ENCODE data around the gene SEZ6L2.
"Not testable (repeated sequence)": the region's sequence is repeated elsewhere in the genome, so short reads cannot be mapped to it uniquely, and the experiment has no call there.

The SEZ6L2 gene

DNA sequence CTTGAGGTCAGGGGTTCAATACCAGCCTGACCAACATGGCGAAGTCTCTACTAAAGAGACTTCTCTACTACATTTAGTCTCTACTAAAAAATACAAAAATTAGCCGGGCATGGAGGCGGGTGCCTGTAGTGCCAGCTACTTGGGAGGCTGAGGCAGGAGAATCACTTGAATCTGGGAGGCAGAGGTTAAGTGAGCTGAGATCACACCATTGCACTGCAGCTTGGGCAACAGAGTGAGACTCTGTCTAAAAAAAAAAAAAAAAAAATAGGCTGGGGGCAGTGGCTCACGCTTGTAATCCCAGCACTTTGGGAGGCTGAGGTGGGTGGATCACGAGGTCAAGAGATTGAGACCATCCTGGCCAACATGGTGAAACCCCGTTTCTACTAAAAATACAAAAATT is 10.5 kb upstream of the SEZ6L2 start:
- not testable (repeated sequence) for DNase-seq

DNA sequence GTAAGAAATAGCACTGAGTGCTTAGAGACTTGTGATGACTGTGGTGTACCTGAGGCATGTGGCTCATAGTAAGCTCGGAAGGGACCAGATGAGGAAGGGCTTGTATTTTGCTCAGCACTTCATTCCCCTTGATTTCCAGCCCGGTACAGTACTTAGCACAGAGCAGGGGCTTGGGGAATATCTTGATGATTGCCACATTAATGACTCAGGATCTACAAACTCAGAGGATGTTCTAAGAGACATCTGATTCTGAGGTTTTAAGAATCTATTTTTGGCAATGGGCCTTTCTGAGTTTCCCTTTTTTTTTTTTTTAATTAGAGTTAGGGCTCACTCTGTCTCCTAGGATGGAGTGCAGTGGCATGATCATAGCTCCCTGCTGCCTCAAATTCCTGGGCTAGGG is 10.0 kb upstream of the SEZ6L2 start:
- no peak for DNase-seq

DNA sequence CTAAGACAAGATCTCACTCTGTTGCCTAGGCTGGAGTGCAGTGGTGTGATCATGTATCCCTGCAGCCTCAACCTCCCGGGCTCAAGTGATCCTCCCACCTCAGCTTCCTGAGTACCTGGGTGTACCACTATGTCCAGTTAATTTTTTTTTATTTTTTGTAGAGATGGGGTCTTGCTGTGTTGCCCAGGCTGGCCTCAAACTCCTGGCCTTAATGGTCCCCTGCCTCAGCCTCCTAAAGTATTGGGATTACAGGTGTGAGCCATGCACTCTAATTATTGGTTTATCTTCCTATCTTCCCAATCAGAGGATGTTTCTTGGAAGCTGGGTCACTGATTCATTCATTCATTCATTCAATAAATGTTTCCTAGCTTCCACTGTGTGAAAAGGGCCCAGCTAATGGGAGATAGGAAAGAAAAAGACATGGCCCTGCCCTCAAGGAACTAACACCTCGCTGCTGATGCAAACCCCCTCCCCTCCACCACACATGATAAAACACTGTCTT is 9.4 kb upstream of the SEZ6L2 start:
- DNase-seq: no peak

DNA sequence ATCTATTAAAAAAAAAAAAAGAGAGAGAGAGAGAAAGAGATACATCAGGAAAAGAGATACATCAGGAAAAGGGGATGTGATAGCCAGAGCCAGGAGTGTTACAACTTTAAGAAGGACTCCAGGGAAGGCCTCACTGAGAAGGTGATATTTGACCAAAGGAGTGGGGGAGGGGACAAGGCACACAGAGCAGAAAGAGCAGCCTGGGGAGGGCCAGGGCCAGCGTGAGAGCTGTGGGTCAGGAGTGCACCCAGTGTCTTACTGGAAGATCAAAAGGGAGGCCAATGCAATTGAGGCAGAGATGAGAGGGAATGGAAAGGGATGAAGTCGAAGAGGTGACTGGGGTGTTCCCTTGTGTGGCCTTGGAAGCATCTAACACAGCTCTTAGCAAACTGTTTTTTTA is 8.6 kb upstream of the SEZ6L2 start:
- no peak for DNase-seq

DNA sequence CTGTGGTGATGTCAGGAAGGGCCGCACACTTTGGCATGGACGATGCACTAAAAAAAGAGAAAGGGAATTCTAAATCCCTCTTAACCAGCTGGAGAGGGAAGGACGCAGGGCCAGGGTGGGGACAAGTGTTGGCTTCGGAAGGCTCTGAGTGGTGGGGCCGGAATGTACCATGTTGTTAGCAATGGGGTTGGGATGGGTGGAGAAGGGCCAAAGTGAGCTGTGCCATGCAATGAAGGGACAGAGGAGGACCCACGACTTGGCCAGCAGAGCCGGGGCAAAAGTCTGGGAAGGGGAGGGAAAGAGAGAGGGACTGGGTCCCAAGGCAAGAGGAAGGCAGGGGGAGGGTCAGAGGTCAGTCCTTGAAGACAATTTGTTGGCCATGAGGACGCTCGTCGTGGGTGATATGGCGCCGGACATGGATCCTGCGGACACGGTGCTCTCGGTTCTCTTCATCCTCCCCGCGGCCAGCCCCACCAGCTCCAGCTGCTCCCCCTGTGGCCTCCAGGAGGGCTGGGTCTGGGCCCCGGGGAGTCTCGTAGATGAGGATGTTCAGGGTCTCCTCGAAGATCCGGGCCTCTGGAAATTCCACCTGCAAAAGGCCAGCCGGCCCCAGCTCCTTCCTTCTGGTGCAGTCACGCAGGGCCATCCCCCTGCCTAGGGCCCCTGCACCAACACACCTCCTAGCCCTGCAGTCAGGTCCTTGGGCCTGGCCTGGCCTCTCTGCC is 7.3 kb upstream of the SEZ6L2 start:
- no peak for DNase-seq

DNA sequence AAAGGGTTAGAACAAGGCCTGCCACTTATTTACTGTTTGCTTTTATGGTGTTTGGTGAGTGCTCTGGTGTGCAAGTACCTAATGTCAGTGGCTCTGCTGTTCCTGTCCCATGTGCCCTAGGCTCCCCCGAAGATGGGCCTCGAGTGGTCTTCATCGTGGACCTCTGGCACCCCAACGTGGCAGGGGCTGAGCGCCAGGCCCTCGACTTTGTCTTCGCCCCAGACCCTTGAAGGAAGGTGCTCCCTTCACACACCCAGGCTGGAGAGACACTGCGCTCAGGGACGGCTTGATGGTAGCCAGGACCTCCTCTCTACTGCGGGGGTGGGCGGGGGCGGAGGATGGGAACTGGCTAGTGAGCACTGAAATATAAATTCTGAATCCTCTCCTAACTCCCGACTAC is 6.3 kb upstream of the SEZ6L2 start:
- DNase-seq: no peak

DNA sequence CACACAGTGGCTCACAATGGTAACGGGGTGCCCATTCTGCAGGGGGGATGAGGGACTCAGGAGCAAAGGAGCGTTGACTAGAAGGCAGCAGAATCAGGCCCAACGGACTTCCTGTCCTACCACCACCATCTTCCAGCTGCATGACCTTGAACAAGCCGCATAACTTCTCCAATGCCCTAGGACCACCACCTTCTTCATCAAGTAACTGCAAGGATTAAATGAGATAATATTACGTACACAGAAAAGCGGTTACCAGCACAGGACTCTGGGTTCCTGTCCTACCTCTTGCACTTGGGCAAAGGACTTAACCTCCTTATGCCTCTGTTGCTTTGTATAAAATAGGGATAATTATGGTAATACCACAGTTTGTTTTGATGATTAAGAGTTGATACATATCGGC is 5.6 kb upstream of the SEZ6L2 start:
- no peak for DNase-seq

DNA sequence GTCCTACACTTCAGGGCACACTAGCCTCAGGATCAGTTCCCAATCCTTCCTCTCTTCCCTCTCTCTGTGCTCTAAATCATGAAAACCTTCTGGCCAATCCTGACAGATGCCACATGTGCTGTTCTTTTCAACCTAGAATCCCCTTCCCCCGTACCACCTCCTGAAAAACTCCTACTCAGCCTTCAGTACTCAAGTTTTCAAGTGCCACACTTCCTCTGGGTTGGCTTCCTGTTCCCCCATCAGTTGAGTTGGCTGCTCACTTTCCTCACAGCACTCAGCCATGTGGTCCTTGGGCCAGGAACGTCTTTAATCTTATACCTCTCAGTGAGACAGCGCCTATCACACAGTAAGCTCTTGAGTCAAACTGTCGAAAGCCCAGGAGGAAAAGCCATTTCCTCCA is 4.2 kb upstream of the SEZ6L2 start:
- peak; percentile 10 for DNase-seq

DNA sequence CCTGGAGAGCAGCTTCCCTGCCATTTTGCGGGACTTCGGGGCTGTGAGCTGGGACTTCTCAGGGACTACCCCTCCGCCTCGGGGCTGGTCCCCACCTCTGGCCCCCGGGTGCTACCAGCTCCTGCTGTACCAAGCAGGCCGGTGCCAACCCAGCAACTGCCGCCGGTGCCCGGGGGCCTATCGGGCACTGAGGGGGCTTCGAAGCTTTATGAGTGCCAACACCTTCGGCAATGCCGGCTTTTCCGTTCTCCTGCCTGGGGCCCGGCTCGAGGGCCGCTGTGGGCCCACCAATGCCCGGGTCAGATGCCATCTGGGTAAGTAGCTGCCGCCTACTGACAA is 2.2 kb upstream of the SEZ6L2 start:
- DNase-seq: no peak

DNA sequence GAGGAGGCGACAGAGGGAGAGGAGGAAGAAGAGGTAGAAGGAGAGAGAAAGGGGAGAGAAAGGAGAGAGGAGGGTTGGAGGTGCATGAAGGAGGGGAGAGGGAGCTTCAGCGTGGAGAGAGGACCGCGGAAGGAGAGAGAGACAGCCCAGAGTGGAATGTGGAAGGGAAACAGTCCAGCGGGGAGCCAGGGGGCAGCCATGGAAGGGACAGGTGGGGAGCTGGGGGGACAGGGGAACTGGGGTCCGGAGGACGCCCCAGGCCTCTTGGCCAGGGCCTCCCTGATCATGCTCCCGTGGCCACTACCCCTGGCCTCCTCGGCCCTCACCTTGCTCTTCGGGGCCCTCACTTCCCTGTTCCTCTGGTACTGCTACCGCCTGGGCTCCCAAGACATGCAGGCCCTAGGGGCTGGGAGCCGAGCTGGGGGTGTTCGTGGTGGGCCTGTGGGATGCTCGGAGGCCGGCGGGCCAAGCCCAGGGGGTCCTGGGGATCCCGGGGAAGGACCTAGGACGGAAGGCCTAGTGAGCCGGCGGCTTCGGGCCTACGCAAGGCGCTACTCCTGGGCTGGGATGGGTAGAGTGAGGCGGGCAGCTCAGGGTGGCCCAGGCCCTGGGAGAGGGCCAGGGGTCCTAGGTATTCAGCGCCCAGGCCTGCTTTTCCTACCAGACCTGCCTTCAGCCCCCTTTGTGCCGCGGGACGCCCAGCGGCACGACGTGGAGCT is 1.7 kb upstream of the SEZ6L2 start:
- DNase-seq: no peak

DNA sequence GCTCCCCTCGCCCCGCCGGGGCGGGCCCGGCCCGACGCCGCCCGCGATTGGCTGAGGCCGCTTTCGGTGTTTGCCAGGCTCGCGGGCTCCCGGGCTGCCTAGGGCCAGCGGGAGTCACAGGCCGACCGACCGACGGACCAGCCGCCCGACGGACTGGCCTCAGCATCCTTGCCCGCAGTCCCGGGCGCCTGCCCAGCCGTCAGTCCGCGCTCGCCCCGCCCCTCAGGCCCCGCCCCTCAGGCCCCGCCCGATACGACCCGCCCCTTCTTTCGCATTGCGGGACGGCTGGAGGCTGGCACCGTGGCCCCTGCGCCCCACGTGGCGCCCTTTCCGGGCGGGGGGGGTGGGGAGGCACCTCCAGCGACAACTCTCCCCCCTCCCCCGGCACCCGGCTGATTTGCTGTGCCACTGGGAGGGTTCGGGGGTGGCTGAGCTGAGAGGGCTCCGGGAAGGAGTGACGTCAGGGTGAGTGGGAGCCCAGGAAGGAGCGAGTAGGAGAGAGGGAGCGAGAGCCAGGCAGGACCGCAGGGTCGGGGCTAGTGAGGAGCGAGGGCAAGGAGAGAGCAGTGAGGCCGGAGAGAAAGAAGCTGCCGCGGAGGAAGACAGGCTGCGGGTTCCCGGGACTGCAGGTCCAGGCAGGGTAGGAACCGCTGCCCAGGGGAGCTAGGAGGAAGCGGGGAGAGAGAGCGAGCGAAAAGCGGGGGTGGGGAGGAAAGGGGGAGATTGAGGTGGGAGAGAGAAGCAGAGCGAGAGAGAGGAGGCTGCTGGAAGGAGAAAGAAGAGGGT is 945 bp upstream of the SEZ6L2 start, which contains the start of gene ASPHD1:
TSS of gene ASPHD1 (plus strand) at position 387 of the 786 bp plus-strand sequence. CDS start 484 bp downstream, outside the sequence.
- DNase-seq: peak; percentile 61

DNA sequence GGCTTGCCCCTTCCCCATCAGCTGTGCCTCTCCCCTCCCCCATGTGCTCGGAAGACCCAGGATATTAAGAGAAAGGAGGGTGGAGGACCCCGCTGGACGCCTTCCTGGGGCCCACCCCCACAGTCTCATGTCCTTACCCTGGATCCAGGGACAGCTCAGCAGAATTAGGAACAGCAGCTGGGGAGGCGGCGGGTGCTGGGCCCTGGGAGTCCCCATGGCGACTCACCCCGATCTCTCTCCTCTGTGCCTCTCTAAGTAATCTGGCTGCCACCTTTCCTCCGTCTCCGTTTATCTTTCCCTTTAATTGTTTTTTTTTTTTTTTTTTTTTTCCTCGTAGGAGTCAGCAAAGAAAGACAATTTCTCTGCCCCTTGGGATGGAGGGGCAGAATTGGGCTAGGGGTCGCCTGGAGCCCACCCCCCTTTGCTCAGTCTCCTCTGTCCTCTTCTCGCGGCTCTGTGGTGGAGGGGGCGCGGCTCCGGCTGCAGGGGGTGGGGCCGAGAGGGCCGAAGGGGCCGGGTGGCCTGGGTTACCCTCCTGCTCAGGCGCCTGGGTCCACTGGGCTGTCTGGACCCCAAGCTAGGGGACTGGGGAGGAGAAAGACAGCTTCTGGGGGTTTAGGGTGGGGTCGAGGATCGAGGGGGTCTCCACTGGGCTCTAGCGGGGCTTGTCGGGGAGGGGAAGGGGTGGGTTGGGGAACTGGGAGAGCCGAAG is 390 bp downstream of the SEZ6L2 start:
- DNase-seq: no peak

DNA sequence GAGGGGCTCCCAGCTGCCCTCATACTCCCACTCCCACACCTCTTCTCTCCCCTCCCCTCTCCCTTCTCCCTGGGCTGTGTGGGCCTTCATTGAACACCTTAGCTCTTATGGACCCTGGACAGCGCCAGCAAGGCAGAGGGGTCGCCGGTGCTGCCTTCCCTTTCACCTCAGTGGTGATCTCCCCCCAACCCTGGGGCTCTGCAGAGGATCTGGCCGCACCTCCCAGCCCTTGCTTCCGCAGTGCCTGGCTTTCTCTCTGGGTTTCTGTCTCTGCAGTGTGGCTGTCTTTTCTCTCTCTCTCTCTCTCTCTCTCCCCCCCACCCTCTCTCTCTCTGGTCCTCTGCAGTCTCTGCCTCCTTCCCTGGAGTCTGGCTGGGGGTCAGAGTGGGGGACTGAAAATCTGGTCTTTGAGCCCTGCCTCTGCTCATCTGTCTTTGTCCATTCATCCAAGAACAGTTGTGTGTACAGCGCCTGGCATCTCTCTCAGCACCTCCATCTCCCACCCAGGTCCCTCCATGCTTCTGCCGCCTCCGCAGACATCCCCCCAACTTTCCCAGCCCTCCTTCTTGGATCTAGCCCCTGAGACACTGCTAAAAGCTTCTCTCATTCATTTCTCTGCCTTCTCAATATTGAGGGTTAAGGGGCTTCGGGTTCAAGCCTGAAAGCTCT is 1.1 kb downstream of the SEZ6L2 start:
- no peak for DNase-seq

DNA sequence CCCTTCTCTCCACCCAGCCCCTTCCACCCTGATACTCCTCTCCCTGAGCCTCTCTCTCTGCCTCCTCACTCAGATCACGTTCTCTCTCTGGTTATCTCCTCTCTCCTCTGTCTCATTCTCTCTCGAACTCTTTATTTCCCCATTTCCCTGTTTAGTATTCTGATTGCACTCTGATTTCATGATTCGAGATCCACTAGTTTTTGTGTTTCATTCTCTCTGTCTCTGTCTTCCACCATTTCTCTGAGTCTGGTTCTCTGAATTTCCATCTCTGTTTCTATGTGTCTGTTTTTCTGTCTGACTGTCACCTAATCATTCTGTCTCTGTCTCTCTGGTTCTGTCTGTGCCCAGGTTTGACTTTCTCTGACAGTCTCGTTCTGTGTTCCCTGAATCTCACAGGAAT is 2.0 kb downstream of the SEZ6L2 start:
- no peak for DNase-seq

DNA sequence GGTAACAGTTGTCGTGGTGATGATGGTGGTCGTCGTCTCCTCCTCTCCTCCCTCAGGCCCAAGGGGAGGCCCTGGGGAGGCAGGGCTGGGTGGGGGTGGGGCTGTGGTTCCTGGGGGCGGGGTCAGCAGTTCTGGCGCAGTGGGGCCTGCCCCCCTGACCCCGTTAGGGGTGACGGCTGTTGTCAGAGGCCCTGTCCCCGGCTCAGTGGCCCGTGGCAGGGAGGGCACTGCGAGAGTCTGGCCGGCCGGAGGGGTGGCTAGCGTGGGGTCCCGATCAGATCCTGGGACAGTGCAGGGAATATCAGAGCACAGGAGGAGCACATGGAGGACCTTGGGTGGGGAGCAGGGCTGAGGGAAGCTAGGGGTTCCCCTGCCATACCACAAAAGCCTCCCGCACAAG is 2.5 kb downstream of the SEZ6L2 start:
- DNase-seq: no peak

DNA sequence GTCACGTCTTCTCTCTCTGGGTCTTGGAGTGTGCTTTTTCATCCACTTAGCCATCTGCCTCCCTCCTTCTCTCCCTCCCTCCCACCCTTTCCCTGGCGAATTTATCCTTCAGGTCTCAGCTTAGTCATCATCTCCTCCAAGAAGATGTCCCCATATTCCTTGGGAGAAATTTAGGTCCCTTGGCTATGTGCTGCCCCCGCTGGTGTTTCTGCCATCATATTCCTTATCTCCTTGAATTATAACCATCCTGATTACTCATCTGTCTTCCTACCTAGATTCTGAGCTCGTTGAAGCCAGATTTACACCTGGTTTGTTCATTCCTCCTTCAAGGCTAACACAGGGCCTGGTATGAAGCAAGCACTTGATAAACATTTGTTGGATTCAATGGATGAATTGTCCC is 5.0 kb downstream of the SEZ6L2 start:
- no peak for DNase-seq

DNA sequence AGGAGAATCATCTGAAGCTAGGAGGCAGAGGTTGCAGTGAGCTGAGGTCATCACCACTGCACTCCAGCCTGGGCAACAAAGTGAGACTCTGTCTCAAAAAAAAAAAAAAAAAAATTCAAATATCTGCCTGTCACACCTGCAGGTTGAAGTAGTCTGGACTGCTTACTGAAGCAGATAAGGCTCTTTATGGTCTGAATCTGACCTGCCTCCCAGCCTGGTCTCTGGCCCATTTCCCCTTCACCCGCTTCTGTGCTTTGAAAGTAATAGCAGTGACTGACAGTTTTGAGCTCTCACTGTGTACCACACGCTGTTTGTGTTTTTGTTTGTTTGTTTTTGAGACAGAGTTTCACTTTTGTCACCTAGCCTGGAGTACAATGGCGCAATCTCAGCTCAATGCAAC is 5.8 kb downstream of the SEZ6L2 start:
- DNase-seq: no peak

DNA sequence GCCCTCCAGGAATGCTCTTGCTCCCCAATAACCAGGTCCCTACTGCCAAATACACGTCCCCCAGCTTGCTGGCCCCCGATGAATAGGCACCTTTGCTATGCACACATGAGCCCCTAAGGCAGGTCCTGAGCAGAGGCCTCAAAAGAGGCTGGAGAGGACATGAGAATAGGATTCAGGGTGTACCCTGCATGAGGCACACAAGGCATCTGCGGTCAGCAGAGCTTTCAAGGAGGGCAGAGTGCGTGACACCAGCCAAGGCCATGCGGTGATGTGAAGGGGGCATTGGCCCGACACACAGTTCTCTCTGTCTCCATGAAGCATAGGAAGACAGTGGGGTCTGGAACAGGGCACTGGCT is 6.9 kb downstream of the SEZ6L2 start:
- DNase-seq: no peak

DNA sequence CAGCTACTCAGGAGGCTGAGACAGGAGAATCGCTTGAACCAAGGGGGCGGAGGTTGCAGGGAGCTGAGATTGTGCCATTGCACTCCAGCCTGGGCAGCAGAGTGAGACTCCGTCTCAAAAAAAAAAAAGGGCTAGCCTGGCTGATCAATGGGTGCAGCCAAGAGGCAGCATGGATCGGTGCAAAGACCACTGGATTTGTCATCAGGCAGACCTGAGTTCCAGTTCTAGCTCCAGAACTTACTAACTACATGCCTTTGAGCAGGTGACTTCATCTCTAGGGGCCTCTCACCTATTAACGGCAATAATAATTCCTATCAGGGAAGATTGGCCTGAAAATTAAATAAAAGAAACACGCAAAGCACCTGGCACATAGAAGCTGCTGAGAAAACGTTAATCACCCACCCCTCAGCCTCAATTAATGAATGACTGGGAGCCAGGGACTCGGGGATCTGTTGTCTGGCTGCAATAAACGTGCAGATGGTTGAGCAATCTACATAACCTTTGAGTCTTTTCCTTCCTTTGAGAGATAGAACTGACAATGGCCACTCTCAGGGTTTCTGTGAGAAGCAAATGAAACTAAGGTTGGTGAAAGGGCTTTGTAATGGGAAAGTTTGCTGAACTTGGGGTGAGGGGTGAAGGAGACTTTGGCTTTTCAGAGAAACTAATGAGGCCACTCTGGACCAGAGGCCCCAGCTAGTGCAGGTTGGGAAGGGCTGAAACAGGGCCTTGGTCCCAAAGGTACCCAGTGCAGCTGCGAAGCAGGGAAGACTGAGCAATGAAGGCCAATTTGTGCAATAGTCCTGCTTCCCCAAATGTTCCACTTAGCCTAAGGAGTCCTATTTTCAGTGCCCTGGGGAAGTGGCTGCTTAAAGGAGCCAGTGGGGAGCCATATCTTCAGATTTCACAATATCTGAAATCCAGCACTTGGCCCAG is 7.6 kb downstream of the SEZ6L2 start:
- no peak for DNase-seq

DNA sequence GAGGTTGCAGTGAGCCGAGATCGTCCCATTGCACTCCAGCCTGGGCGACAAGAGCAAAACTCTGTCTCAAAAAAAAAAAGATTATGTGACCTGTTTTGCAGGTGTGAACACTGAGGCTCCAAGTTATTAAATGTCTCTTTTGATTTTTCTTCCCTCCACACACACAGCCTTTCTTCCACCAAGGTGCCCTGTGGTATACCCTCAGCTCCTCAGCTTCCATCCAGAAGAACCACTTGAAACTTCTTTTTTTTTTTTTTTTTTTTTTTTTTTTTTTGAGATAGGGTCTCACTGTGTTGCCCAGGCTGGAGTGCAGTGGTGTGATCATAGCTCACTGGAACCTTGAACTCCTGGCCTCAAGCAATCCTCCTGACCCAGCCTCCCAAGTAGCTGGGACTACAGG is 10.0 kb downstream of the SEZ6L2 start:
- DNase-seq: not testable (repeated sequence)

DNA sequence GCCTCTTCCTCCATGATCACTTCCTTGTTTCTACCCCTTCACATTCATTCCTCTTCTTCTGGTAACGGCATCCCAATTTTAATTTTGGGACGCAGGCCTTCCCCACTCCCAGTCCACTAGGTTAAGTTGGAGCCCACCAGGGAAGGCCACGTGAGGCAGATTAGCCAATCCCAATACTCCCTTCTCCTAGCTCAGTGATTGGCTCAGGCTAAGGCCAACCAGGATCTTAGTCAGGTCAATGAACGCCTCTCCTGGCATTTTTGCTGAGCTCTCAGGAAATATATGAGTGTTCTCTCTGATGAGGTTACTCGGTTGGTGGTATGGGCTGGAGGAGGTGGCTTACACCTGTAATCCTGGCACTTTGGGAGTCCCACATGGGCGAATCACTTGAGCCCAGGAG is 15.4 kb downstream of the SEZ6L2 start:
- no peak for DNase-seq
